ENCODE measurements around the gene COX7B. TPM values are rescaled to one million over a fixed set of nuclear protein-coding genes. Genes with fewer than 3 reads are reported as not detected.

Gene COX7B
- total and polyA plus RNA-seq, 2 of the 8 experiments (the other 6 are each of a cell fraction or from before 2014, with no cell fraction given), result 268 to 974 TPM

DNA sequence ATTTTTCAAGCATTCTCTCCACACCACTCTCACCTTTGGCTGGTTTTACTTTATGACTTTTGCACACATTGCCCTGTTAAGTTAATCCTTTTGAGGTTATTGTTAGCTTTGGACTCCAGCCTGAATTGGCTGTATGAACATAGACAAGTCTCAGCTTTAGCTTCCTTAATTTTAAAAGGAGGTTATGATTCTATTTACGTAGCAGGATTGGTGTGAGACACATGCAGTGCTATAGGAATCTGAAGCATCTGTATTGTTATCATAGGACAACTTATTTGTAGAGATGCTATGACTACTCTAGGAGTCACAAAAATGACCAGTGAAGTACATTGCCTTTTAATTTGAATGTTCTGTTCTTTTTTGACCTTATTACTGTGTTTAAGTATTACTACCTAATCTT, 54.4 kb downstream of the COX7B start:
- ChIA-PET CTCF (ENCODE audit: partially characterized antibody) (no interaction called here), POLR2A (ENCODE audit: partially characterized antibody) (no interaction called here)
- H3K14ac ChIP-seq (ENCODE audit: insufficient read length), result no peak overlapping the region
- no peak overlapping the region for H2AK5ac ChIP-seq (ENCODE audit: low read depth, low read length)
- H3K4ac ChIP-seq (replicated peaks; ENCODE audit: insufficient read length, low read depth, low read length), result no peak overlapping the region
- no peak overlapping the region for H4K91ac ChIP-seq (replicated peaks; ENCODE audit: insufficient read length, low read length)
- no peaks in the 10 kb centered on the region for H3K79me1 ChIP-seq (ENCODE audit: low read depth, low read length)
- H4K5ac ChIP-seq (ENCODE audit: insufficient read length, low read depth, low read length), result no peak overlapping the region
- H2BK120ac ChIP-seq (replicated peaks; ENCODE audit: low read depth, low read length), result no peak overlapping the region
- no peak overlapping the region for H3K23ac ChIP-seq (ENCODE audit: insufficient read length)
- no peak overlapping the region for H2BK15ac ChIP-seq (ENCODE audit: low read length)
- H4K20me1 ChIP-seq (replicated peaks in 1 of 2; ENCODE audit: control insufficient read depth in 1 of 2, insufficient read depth in 2 of 2, low read length in 2 of 2), result no peaks in the 10 kb centered on the region
- no peak overlapping the region for H2AFZ ChIP-seq (ENCODE audit: low read length)
- no peak overlapping the region for H3K9ac ChIP-seq (replicated peaks in 1 of 4; ENCODE audit: extremely low read depth in 1 of 4, low read depth in 3 of 4, low read length in 3 of 4)
- H2BK20ac ChIP-seq (ENCODE audit: low read length), result no peak overlapping the region
- no peak overlapping the region for H3K27ac ChIP-seq (ENCODE audit: low read depth, low read length)
- no peak overlapping the region for H2BK5ac ChIP-seq (ENCODE audit: low read depth, low read length)
- no peak overlapping the region for H2BK12ac ChIP-seq (ENCODE audit: low read depth, low read length)
- H3K4me3 ChIP-seq (ENCODE audit: extremely low read depth in 1 of 4, insufficient read depth in 2 of 4, low read depth in 3 of 4, low read length in 4 of 4), result no peak overlapping the region
- no peaks in the 10 kb centered on the region for H3K9me3 ChIP-seq (ENCODE audit: insufficient read depth in 2 of 2, low read depth in 1 of 2, low read length in 1 of 2)
- 69% methylated on average over 1 of the region's 1 CpG; no CpG with 5 or more reads in 1 of the 2 experiments for WGBS, 2 experiments (ENCODE audit: extremely low coverage in 1 of 2, insufficient coverage in 1 of 2, insufficient read length in 1 of 2, insufficient replicate concordance in 2 of 2, low coverage in 1 of 2, low lambda C conversion rate in 2 of 2, missing lambda C conversion rate in 1 of 2)
- FAIRE-seq, result peak; percentile 13
- H3K56ac ChIP-seq (replicated peaks; ENCODE audit: insufficient read length, low read depth, low read length), result no peak overlapping the region
- H3K23me2 ChIP-seq (ENCODE audit: low read depth, low read length), result no peaks in the 10 kb centered on the region
- H3K27me3 ChIP-seq (replicated peaks in 1 of 4; ENCODE audit: control insufficient read depth in 3 of 4, extremely low read depth in 1 of 4, insufficient read depth in 3 of 4, low read length in 3 of 4), result no peaks in the 10 kb centered on the region
- H3K4me1 ChIP-seq (replicated peaks in 1 of 4; ENCODE audit: control insufficient read depth in 3 of 4, insufficient read depth in 4 of 4, low read length in 3 of 4), result no peaks in the 10 kb centered on the region
- H4K8ac ChIP-seq (ENCODE audit: extremely low read depth, insufficient read depth, low read length), result no peak overlapping the region
- no peak overlapping the region for H3K18ac ChIP-seq (ENCODE audit: extremely low read depth, low read length)
- H3K79me2 ChIP-seq (ENCODE audit: control insufficient read depth in 1 of 2, insufficient read depth in 2 of 2, low read length in 2 of 2), result no peaks in the 10 kb centered on the region
- no peaks in the 10 kb centered on the region for H3K36me3 ChIP-seq (ENCODE audit: control insufficient read depth in 2 of 4, insufficient read depth in 4 of 4, low read length in 3 of 4)
- no peak for DNase-seq (ENCODE audit: low read depth in 1 of 2, low spot score in 2 of 2)
- H3K4me2 ChIP-seq (ENCODE audit: insufficient read depth in 1 of 2, low read depth in 2 of 2, low read length in 2 of 2), result no peak overlapping the region
- TF ChIP-seq E2F6 (IDR thresholded peaks at IDR 0.05) (no peak), RBBP5 (IDR thresholded peaks at IDR 0.05; ENCODE audit: borderline replicate concordance, low read depth, low read length) (no peak), CHD2 (IDR thresholded peaks at IDR 0.05; ENCODE audit: low read length) (no peak), KDM1A (IDR thresholded peaks at IDR 0.05; ENCODE audit: borderline replicate concordance, low read length) (no peak), SAP30 (IDR thresholded peaks at IDR 0.05; ENCODE audit: insufficient read depth, insufficient replicate concordance, low read length) (no peak), SP2 (IDR thresholded peaks at IDR 0.05; ENCODE audit: low read length) (no peak), BRCA1 (IDR thresholded peaks at IDR 0.05; ENCODE audit: low read depth, low read length) (no peak), CHD1 (IDR thresholded peaks at IDR 0.05; ENCODE audit: low read depth, low read length) (no peak), SIN3A (conservative IDR thresholded peaks at IDR 0.05 in 1 of 2, IDR thresholded peaks at IDR 0.05 in 1 of 2; ENCODE audit: low read depth in 1 of 2, low read length in 2 of 2) (no peak), CTCF (IDR thresholded peaks at IDR 0.05; ENCODE audit: control extremely low read depth in 1 of 3, insufficient read depth in 1 of 3, low read depth in 1 of 3, low read length in 3 of 3) (no peak), HDAC2 (IDR thresholded peaks at IDR 0.05; ENCODE audit: borderline replicate concordance in 1 of 2, low read depth in 2 of 2, low read length in 2 of 2) (no peak)
